Measurements from ENCODE around the gene TIMP3.
"Not testable (repeated sequence)": the region's sequence is repeated elsewhere in the genome, so short reads cannot be mapped to it uniquely, and the experiment has no call there.

The TIMP3 gene
- 0.56 to 7.2 reads per million in 2 donors for total RNA-seq

GRCh38 chr22:32801537-32802236, at the start of gene TIMP3:
Gene TIMP3, plus strand, starts transcription at chr22:32801705. Its CDS starts 297 bp downstream, at chr22:32802002.
- no peak for DNase-seq

- DNase-seq: no peak
Observed at GRCh38 chr22:32752326-32752725, 49.2 kb upstream of the TIMP3 start.

- DNase-seq: no peak
Observed at GRCh38 chr22:32752816-32753520, 48.5 kb upstream of the TIMP3 start.

GRCh38 chr22:32753591-32753990, 47.9 kb upstream of the TIMP3 start:
- no peak for DNase-seq

- DNase-seq: no peak
Observed at GRCh38 chr22:32754413-32755041, 47.0 kb upstream of the TIMP3 start.

- not testable (repeated sequence) for DNase-seq
Observed at GRCh38 chr22:32757086-32757762, 44.3 kb upstream of the TIMP3 start.

GRCh38 chr22:32758866-32759385, 42.6 kb upstream of the TIMP3 start:
- no peak for DNase-seq

GRCh38 chr22:32760396-32760795, 41.1 kb upstream of the TIMP3 start:
- no peak for DNase-seq

GRCh38 chr22:32760815-32761214, 40.7 kb upstream of the TIMP3 start:
- no peak for DNase-seq

GRCh38 chr22:32761251-32761903, 40.1 kb upstream of the TIMP3 start:
- no peak for DNase-seq

GRCh38 chr22:32764330-32765131, 37.0 kb upstream of the TIMP3 start:
- no peak for DNase-seq

- DNase-seq: no peak
Observed at GRCh38 chr22:32765132-32765618, 36.3 kb upstream of the TIMP3 start.

GRCh38 chr22:32771756-32772155, 29.7 kb upstream of the TIMP3 start:
- no peak for DNase-seq

GRCh38 chr22:32775957-32776356, 25.5 kb upstream of the TIMP3 start:
- no peak for DNase-seq

GRCh38 chr22:32776397-32776796, 25.1 kb upstream of the TIMP3 start:
- DNase-seq: no peak

GRCh38 chr22:32776802-32777201, 24.7 kb upstream of the TIMP3 start:
- DNase-seq: no peak

GRCh38 chr22:32777987-32778386, 23.5 kb upstream of the TIMP3 start:
- DNase-seq: no peak

- DNase-seq: no peak
Observed at GRCh38 chr22:32780726-32781310, 20.7 kb upstream of the TIMP3 start.

- no peak for DNase-seq
Observed at GRCh38 chr22:32781695-32782094, 19.8 kb upstream of the TIMP3 start.

- no peak for DNase-seq
Observed at GRCh38 chr22:32785321-32786026, 16.0 kb upstream of the TIMP3 start.

All from activated gamma-delta T cell (primary cell).